Dedifferentiated amniotic fluid mesenchymal stem cell (primary cell): ENCODE measurements around the gene ABCA4.

ENCODE experiments used
- DNase-seq: peaks from one replicate; pipeline ENCODE4 v3.0.0-alpha.2; 2016; ENCODE audit errors: extremely low spot score

ABCA4 gene

GRCh38 chr1:94083681-94084080 is 37.3 kb downstream of the ABCA4 start:
- DNase-seq: no peak

- DNase-seq: peak; percentile 82
Observed at GRCh38 chr1:94081566-94082344, 39.2 kb downstream of the ABCA4 start.

- DNase-seq: no peak
Observed at GRCh38 chr1:94079989-94080388, 41.0 kb downstream of the ABCA4 start.

GRCh38 chr1:94079080-94079940 is 41.6 kb downstream of the ABCA4 start:
- no peak for DNase-seq

- no peak for DNase-seq
Observed at GRCh38 chr1:94072840-94073522, 48.0 kb downstream of the ABCA4 start.

GRCh38 chr1:94071976-94072375 is 49.0 kb downstream of the ABCA4 start:
- DNase-seq: no peak

- DNase-seq: no peak
Observed at GRCh38 chr1:94071391-94071790, 49.6 kb downstream of the ABCA4 start.

GRCh38 chr1:94070865-94071264 is 50.1 kb downstream of the ABCA4 start:
- no peak for DNase-seq

GRCh38 chr1:94069919-94070285 is 51.0 kb downstream of the ABCA4 start:
- DNase-seq: no peak

- DNase-seq: no peak
Observed at GRCh38 chr1:94068999-94069918, 51.7 kb downstream of the ABCA4 start.

GRCh38 chr1:94068096-94068998 is 52.6 kb downstream of the ABCA4 start:
- no peak for DNase-seq

GRCh38 chr1:94067196-94067595 is 53.8 kb downstream of the ABCA4 start:
- no peak for DNase-seq

GRCh38 chr1:94063379-94063778 is 57.6 kb downstream of the ABCA4 start:
- peak; percentile 49 for DNase-seq

GRCh38 chr1:94061513-94062443 is 59.2 kb downstream of the ABCA4 start:
- peak; percentile 70 for DNase-seq

GRCh38 chr1:94060720-94061119 is 60.2 kb downstream of the ABCA4 start:
- DNase-seq: no peak

- no peak for DNase-seq
Observed at GRCh38 chr1:94058766-94059165, 62.2 kb downstream of the ABCA4 start.

- DNase-seq: no peak
Observed at GRCh38 chr1:94056996-94057395, 64.0 kb downstream of the ABCA4 start.

GRCh38 chr1:94056171-94056570 is 64.8 kb downstream of the ABCA4 start:
- DNase-seq: no peak

- DNase-seq: peak; percentile 27
Observed at GRCh38 chr1:94055459-94056122, 65.4 kb downstream of the ABCA4 start.
